ENCODE data around the gene MAP3K5. TPM values are rescaled to one million over a fixed set of nuclear protein-coding genes. Genes with fewer than 3 reads are reported as not detected.

Gene MAP3K5
- total RNA-seq, 1 donor from 2014 or later, result 0.09 TPM

- TF ChIP-seq CTCF (conservative IDR thresholded peaks at IDR 0.05), result no peak
- H3K27ac Mint-ChIP-seq (ENCODE audit: unreplicated experiment), result no peak overlapping the region
- H3K27me3 Mint-ChIP-seq (ENCODE audit: low read depth), result peaks cover 12% of the 10 kb centered on the region
- H3K4me1 Mint-ChIP-seq, result no peaks in the 10 kb centered on the region
- no peaks in the 10 kb centered on the region for H3K36me3 Mint-ChIP-seq (ENCODE audit: low read depth)
- DNase-seq (ENCODE audit: low read depth, low spot score), result no peak
- no peak overlapping the region for H3K4me3 Mint-ChIP-seq
- H3K9me3 Mint-ChIP-seq, result no peaks in the 10 kb centered on the region
These were observed 228.1 kb downstream of the MAP3K5 start for GRCh38 chr6:136564180-136564579.

GRCh38 chr6:136563386-136564152, 228.7 kb downstream of the MAP3K5 start:
- no peaks in the 10 kb centered on the region for H3K9me3 Mint-ChIP-seq
- H3K4me1 Mint-ChIP-seq, result no peaks in the 10 kb centered on the region
- no peak overlapping the region for H3K4me3 Mint-ChIP-seq
- H3K27ac Mint-ChIP-seq (ENCODE audit: unreplicated experiment), result no peak overlapping the region
- H3K36me3 Mint-ChIP-seq (ENCODE audit: low read depth), result no peaks in the 10 kb centered on the region
- DNase-seq (ENCODE audit: low read depth, low spot score), result no peak
- H3K27me3 Mint-ChIP-seq (ENCODE audit: low read depth), result peaks cover 12% of the 10 kb centered on the region
- no peak for TF ChIP-seq CTCF (conservative IDR thresholded peaks at IDR 0.05)

GRCh38 chr6:136562211-136562610, 230.1 kb downstream of the MAP3K5 start:
- H3K36me3 Mint-ChIP-seq (ENCODE audit: low read depth), result no peaks in the 10 kb centered on the region
- H3K9me3 Mint-ChIP-seq, result no peaks in the 10 kb centered on the region
- H3K4me3 Mint-ChIP-seq, result no peak overlapping the region
- no peak for DNase-seq (ENCODE audit: low read depth, low spot score)
- no peaks in the 10 kb centered on the region for H3K4me1 Mint-ChIP-seq
- TF ChIP-seq CTCF (conservative IDR thresholded peaks at IDR 0.05), result no peak
- peaks cover 18% of the 10 kb centered on the region for H3K27me3 Mint-ChIP-seq (ENCODE audit: low read depth)
- H3K27ac Mint-ChIP-seq (ENCODE audit: unreplicated experiment), result no peak overlapping the region

GRCh38 chr6:136553166-136553787, 239.0 kb downstream of the MAP3K5 start:
- TF ChIP-seq CTCF (conservative IDR thresholded peaks at IDR 0.05), result no peak
- DNase-seq (ENCODE audit: low read depth, low spot score), result no peak
- peak overlapping the region; percentile 42 for H3K4me3 Mint-ChIP-seq

GRCh38 chr6:136552054-136552453, 240.2 kb downstream of the MAP3K5 start:
- Mint-ChIP-seq H3K36me3 (ENCODE audit: low read depth) (no peaks in the 10 kb centered on the region), H3K4me3 (peak overlapping the region; percentile 42), H3K27me3 (ENCODE audit: low read depth) (peaks cover 78% of the 10 kb centered on the region), H3K9me3 (no peaks in the 10 kb centered on the region), H3K27ac (ENCODE audit: unreplicated experiment) (no peak overlapping the region), H3K4me1 (peaks cover 4% of the 10 kb centered on the region)
- no peak for DNase-seq (ENCODE audit: low read depth, low spot score)
- no peak for TF ChIP-seq CTCF (conservative IDR thresholded peaks at IDR 0.05)

More at GRCh38 chr6:136553166-136553787, 239.0 kb downstream of the MAP3K5 start:
- Mint-ChIP-seq H3K9me3 (no peaks in the 10 kb centered on the region), H3K27ac (ENCODE audit: unreplicated experiment) (no peak overlapping the region), H3K27me3 (ENCODE audit: low read depth) (peaks cover 72% of the 10 kb centered on the region), H3K36me3 (ENCODE audit: low read depth) (no peaks in the 10 kb centered on the region), H3K4me1 (peaks cover 4% of the 10 kb centered on the region)
